Kidney epithelial cell (primary cell): ENCODE data around the gene PHC3. TPM values are rescaled to one million over a fixed set of nuclear protein-coding genes. Genes with fewer than 3 reads are reported as not detected.

Source experiments
- DNase-seq: peaks from one replicate; pipeline ENCODE4 v3.0.0-alpha.2; 2010; ENCODE audit warnings: low read depth
- H3K27me3 ChIP-seq: 2 replicates; pipeline ENCODE4 v1.6.0; 2011; ENCODE audit warnings: low read length; ENCODE audit not compliant: control insufficient read depth, insufficient read depth
- H3K36me3 ChIP-seq: 2 replicates; pipeline ENCODE4 v1.5.1; 2011; ENCODE audit warnings: low read length; ENCODE audit not compliant: control insufficient read depth, insufficient read depth
- H3K4me3 ChIP-seq: 2 replicates; pipeline ENCODE4 v1.5.1; 2011; ENCODE audit warnings: low read depth, mild to moderate bottlenecking, control low read depth, low read length
- total RNA-seq: library from RNA; depleted of rRNA; stranded (reverse); fragments of >200 nt; gene quantifications from 2 replicates; pipeline ENCODE4 v1.2.3, GENCODE V29; 2015
- TF ChIP-seq, protein P1 (sequence below): IDR thresholded peaks from 2 replicates; pipeline ENCODE4 v1.5.1; 2011; ENCODE audit warnings: mild to moderate bottlenecking, moderate library complexity, low read length, control low read depth, inconsistent platforms; ENCODE audit not compliant: insufficient read depth, poor library complexity, severe bottlenecking

PHC3 gene
- total RNA-seq, 1 donor from 2014 or later: 22.4 TPM

DNA sequence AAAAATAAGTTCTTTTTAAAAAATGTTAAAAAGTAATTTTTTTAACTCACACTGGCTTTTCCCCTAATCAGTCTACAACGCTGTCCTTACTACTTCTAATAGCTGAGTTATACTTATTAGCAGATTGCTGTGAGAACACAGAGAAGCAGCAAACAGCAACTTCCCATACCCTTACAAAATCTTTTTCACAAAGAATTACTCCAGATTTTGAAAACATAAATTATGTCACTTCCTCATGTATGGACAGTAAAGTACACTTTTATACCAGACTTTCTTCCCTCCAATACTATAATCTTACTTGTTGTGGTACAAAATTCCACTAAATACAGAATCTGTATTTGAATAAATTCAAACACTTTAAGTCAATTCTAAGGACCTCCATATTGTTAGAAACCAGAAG, 2.1 kb downstream of the PHC3 start:
- peaks cover 1% of the 10 kb centered on the region for H3K36me3 ChIP-seq
- TF ChIP-seq, protein P1, sequence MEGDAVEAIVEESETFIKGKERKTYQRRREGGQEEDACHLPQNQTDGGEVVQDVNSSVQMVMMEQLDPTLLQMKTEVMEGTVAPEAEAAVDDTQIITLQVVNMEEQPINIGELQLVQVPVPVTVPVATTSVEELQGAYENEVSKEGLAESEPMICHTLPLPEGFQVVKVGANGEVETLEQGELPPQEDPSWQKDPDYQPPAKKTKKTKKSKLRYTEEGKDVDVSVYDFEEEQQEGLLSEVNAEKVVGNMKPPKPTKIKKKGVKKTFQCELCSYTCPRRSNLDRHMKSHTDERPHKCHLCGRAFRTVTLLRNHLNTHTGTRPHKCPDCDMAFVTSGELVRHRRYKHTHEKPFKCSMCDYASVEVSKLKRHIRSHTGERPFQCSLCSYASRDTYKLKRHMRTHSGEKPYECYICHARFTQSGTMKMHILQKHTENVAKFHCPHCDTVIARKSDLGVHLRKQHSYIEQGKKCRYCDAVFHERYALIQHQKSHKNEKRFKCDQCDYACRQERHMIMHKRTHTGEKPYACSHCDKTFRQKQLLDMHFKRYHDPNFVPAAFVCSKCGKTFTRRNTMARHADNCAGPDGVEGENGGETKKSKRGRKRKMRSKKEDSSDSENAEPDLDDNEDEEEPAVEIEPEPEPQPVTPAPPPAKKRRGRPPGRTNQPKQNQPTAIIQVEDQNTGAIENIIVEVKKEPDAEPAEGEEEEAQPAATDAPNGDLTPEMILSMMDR: no peak
- DNase-seq: no peak
- H3K27me3 ChIP-seq: no peaks in the 10 kb centered on the region
- H3K4me3 ChIP-seq: no peak overlapping the region

GRCh38 chr3:170178651-170179050, 2.9 kb downstream of the PHC3 start:
- TF ChIP-seq, protein P1: no peak
- H3K36me3 ChIP-seq: peaks cover 1% of the 10 kb centered on the region

DNA sequence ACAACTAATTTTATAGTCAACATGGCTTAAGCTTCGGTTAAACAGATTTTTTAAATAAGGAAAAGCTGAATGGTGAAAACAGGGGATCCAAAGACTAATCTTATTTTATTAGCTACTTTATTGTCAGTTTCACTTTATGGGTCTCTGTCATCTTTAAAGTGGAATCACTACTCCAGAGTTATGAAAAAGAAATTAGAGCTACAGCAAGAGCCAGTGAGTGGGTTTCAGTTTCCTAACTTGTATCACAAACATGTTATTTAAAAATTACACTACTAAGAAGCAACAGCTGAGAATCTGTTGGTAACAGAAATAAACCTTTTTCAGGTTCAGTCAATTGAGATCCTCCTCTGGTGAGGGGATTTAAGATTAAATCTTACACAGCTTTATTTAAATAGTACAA, 10.0 kb downstream of the PHC3 start:
- H3K27me3 ChIP-seq: no peaks in the 10 kb centered on the region
- TF ChIP-seq, protein P1: no peak
- DNase-seq: no peak
- H3K4me3 ChIP-seq: no peak overlapping the region
- H3K36me3 ChIP-seq: peaks cover 1% of the 10 kb centered on the region

More at GRCh38 chr3:170178651-170179050, 2.9 kb downstream of the PHC3 start:
- Histone ChIP-seq H3K4me3 (no peak overlapping the region), H3K27me3 (no peaks in the 10 kb centered on the region)
- DNase-seq: no peak

DNA sequence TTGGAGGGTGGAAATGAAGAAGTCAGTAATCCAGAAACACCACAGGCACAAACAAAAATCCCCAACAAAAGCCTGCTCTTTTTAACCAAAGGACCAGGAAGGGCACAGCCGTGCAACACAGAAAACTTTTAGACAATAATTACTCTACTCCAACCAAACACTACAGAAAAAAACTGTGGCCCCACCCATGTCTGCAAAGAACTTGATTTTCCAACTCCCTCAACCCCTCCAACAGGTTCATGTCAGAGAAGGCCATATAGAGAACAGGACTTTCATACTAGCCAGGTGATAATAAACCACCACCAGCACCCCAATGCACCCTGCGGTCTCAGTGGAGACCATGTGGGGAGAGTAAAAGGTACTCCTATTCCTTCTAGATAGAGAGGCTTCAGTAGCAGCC, 16.8 kb downstream of the PHC3 start:
- DNase-seq: no peak
- TF ChIP-seq, protein P1: no peak
- H3K4me3 ChIP-seq: no peak overlapping the region
- no peaks in the 10 kb centered on the region for H3K36me3 ChIP-seq
- no peaks in the 10 kb centered on the region for H3K27me3 ChIP-seq

DNA sequence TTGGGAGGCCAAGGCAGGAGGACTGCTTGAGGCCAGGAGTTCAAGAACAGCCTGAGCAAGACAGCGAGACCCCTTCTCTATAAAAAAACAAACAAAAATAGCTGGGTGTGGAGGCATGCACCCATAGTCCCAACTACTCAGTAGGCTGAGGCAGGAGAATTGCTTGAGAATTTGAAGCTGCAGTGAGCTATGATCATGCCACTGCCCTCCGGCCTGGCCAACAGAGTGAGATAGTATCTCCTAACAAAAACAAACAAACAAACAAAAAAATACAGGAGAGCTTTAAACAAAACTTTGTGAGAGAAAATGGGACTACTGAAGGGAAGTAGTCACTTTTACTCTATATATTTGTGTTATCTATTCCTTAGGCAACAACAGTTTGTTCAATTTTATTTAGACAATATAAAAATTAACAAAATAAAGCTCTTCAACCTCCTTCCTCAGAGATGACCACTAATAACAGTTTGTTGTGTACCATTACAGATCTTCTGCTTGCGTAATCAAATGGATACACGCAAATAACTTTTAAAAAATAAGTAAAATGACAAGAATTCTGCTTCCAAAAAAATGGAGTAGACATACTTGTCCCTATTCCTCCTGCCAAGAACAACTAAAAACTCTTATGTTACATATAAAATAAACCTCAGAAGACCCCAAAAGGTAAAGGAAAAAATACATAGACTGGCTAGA, 17.4 kb downstream of the PHC3 start:
- TF ChIP-seq, protein P1: no peak
- DNase-seq: no peak
- Histone ChIP-seq H3K27me3 (no peaks in the 10 kb centered on the region), H3K4me3 (no peak overlapping the region), H3K36me3 (no peaks in the 10 kb centered on the region)

GRCh38 chr3:170162630-170163029, 18.9 kb downstream of the PHC3 start:
- TF ChIP-seq, protein P1: no peak
- no peak overlapping the region for H3K4me3 ChIP-seq
- no peak for DNase-seq
- no peaks in the 10 kb centered on the region for H3K36me3 ChIP-seq
- no peaks in the 10 kb centered on the region for H3K27me3 ChIP-seq
